A673 (cell line): ENCODE data around the gene NTRK1.

ENCODE experiments used
- CTCF ChIP-seq: fragments of 300-800, 200-600 bp; sonication (generic); conservative IDR thresholded peaks from 2 replicates; pipeline ENCODE4 v1.5.1; 2017; ENCODE audit warnings: low read depth, mild to moderate bottlenecking, antibody characterized with exemption, low read length, moderate library complexity, mixed read lengths
- EZH2 ChIP-seq: fragments of 200-600 bp; sonication (generic); IDR thresholded peaks from 2 replicates; pipeline ENCODE4 v1.6.1; 2017; ENCODE audit warnings: borderline replicate concordance, low read depth, mild to moderate bottlenecking, mixed read lengths, antibody characterized with exemption, low read length; ENCODE audit not compliant: poor library complexity, severe bottlenecking

DNA sequence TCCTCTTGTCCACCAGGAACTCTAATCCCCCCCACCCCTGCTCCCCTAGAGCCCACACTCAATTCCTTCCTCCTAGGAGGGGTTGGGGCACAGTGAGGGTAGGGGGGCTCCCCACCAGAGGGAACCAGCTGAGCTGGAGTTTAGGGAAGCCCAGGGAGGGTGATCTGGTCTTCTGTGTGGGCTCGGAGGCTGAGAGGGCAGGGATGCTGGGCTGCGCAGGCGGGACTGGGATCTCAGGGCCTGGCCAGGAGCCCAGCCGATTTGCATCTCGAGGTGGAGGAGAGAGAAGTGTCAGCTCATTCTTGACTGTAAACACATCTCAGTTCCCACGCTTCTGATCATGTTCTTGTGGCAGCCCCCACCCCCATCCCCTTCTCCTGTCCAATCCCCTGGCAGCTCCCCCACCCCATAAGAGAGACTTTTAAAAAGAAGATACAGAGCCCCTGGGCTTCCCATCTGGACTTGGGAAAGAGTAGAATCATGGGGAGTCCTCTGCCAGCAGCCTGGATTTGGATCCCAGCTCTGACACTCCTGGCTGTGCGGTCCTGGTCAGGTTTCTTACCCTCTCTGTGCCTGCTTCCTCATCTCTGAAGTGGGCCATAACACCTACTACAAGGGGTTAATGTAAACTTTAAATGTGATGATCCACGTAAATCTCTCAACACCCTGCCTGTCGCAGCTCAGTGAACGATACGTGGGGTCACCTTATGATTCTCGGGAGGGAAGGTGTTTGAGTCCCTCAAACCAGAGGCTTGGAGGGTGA is 39.5 kb downstream of the NTRK1 start:
- TF ChIP-seq CTCF (no peak), EZH2 (no peak)
